ENCODE data around the gene BEND6.
"Not testable (repeated sequence)": the region's sequence is repeated elsewhere in the genome, so short reads cannot be mapped to it uniquely, and the experiment has no call there.

The BEND6 gene

GRCh38 chr6:56995347-56995902 lies 40.5 kb downstream of the BEND6 start:
- Histone ChIP-seq H3K36me3 (replicated peaks; ENCODE audit: low read depth, low read length) (no peaks in the 10 kb centered on the region), H3K9ac (ENCODE audit: low read length) (no peak overlapping the region), H4K20me1 (ENCODE audit: insufficient read depth, low read length) (no peaks in the 10 kb centered on the region), H3K9me3 (ENCODE audit: insufficient read depth, low read length) (no peaks in the 10 kb centered on the region), H3K79me2 (ENCODE audit: low read length) (no peaks in the 10 kb centered on the region), H3K4me2 (ENCODE audit: low read length) (no peak overlapping the region), H3K27ac (ENCODE audit: low read length) (no peak overlapping the region), H3K4me3 (ENCODE audit: low read length) (no peak overlapping the region), H3K27me3 (ENCODE audit: low read depth, low read length) (no peaks in the 10 kb centered on the region), H3K4me1 (ENCODE audit: low read length) (no peaks in the 10 kb centered on the region), H2AFZ (ENCODE audit: low read depth, low read length) (no peak overlapping the region)
- TF ChIP-seq CTCF (IDR thresholded peaks at IDR 0.05; ENCODE audit: low read depth, low read length), result peak; percentile 13
- no peak for TF ChIP-seq EZH2phosphoT487 (IDR thresholded peaks at IDR 0.05; ENCODE audit: low read depth)

- no peaks in the 10 kb centered on the region for H3K9me3 ChIP-seq (ENCODE audit: insufficient read depth, low read length)
- H3K4me1 ChIP-seq (ENCODE audit: low read length), result no peaks in the 10 kb centered on the region
- H3K27ac ChIP-seq (ENCODE audit: low read length), result no peak overlapping the region
- H3K4me3 ChIP-seq (ENCODE audit: low read length), result no peak overlapping the region
- H3K9ac ChIP-seq (ENCODE audit: low read length), result no peak overlapping the region
- TF ChIP-seq CTCF (IDR thresholded peaks at IDR 0.05; ENCODE audit: low read depth, low read length) (no peak), EZH2phosphoT487 (IDR thresholded peaks at IDR 0.05; ENCODE audit: low read depth) (no peak)
- no peaks in the 10 kb centered on the region for H3K27me3 ChIP-seq (ENCODE audit: low read depth, low read length)
- no peaks in the 10 kb centered on the region for H4K20me1 ChIP-seq (ENCODE audit: insufficient read depth, low read length)
- no peaks in the 10 kb centered on the region for H3K79me2 ChIP-seq (ENCODE audit: low read length)
- H2AFZ ChIP-seq (ENCODE audit: low read depth, low read length), result no peak overlapping the region
- H3K36me3 ChIP-seq (replicated peaks; ENCODE audit: low read depth, low read length), result no peaks in the 10 kb centered on the region
- no peak overlapping the region for H3K4me2 ChIP-seq (ENCODE audit: low read length)
Observed at GRCh38 chr6:56996401-56996800, 41.5 kb downstream of the BEND6 start.

GRCh38 chr6:56999049-56999448 lies 44.1 kb downstream of the BEND6 start:
- Histone ChIP-seq H4K20me1 (ENCODE audit: insufficient read depth, low read length) (no peaks in the 10 kb centered on the region), H2AFZ (ENCODE audit: low read depth, low read length) (no peak overlapping the region), H3K4me3 (ENCODE audit: low read length) (no peak overlapping the region), H3K9me3 (ENCODE audit: insufficient read depth, low read length) (no peaks in the 10 kb centered on the region), H3K27me3 (ENCODE audit: low read depth, low read length) (no peaks in the 10 kb centered on the region), H3K9ac (ENCODE audit: low read length) (no peak overlapping the region), H3K36me3 (replicated peaks; ENCODE audit: low read depth, low read length) (no peaks in the 10 kb centered on the region), H3K27ac (ENCODE audit: low read length) (no peak overlapping the region), H3K79me2 (ENCODE audit: low read length) (no peaks in the 10 kb centered on the region), H3K4me2 (ENCODE audit: low read length) (no peak overlapping the region), H3K4me1 (ENCODE audit: low read length) (no peaks in the 10 kb centered on the region)
- TF ChIP-seq EZH2phosphoT487 (IDR thresholded peaks at IDR 0.05; ENCODE audit: low read depth) (no peak), CTCF (IDR thresholded peaks at IDR 0.05; ENCODE audit: low read depth, low read length) (no peak)

GRCh38 chr6:56999748-57000147 lies 44.8 kb downstream of the BEND6 start:
- H3K9ac ChIP-seq (ENCODE audit: low read length); H3K79me2 ChIP-seq (ENCODE audit: low read length); H3K36me3 ChIP-seq (replicated peaks; ENCODE audit: low read depth, low read length); H3K9me3 ChIP-seq (ENCODE audit: insufficient read depth, low read length); H4K20me1 ChIP-seq (ENCODE audit: insufficient read depth, low read length); H3K4me3 ChIP-seq (ENCODE audit: low read length); H3K27ac ChIP-seq (ENCODE audit: low read length); H3K4me1 ChIP-seq (ENCODE audit: low read length); H3K4me2 ChIP-seq (ENCODE audit: low read length); H3K27me3 ChIP-seq (ENCODE audit: low read depth, low read length); H2AFZ ChIP-seq (ENCODE audit: low read depth, low read length): not testable (repeated sequence)

GRCh38 chr6:57002197-57002596 lies 47.3 kb downstream of the BEND6 start:
- no peaks in the 10 kb centered on the region for H3K9me3 ChIP-seq (ENCODE audit: insufficient read depth, low read length)
- TF ChIP-seq EZH2phosphoT487 (IDR thresholded peaks at IDR 0.05; ENCODE audit: low read depth) (no peak), CTCF (IDR thresholded peaks at IDR 0.05; ENCODE audit: low read depth, low read length) (no peak)
- H3K9ac ChIP-seq (ENCODE audit: low read length), result no peak overlapping the region
- no peaks in the 10 kb centered on the region for H4K20me1 ChIP-seq (ENCODE audit: insufficient read depth, low read length)
- no peaks in the 10 kb centered on the region for H3K27me3 ChIP-seq (ENCODE audit: low read depth, low read length)
- H3K79me2 ChIP-seq (ENCODE audit: low read length), result no peaks in the 10 kb centered on the region
- no peak overlapping the region for H2AFZ ChIP-seq (ENCODE audit: low read depth, low read length)
- H3K4me1 ChIP-seq (ENCODE audit: low read length), result no peaks in the 10 kb centered on the region
- no peak overlapping the region for H3K27ac ChIP-seq (ENCODE audit: low read length)
- no peaks in the 10 kb centered on the region for H3K36me3 ChIP-seq (replicated peaks; ENCODE audit: low read depth, low read length)
- no peak overlapping the region for H3K4me2 ChIP-seq (ENCODE audit: low read length)
- H3K4me3 ChIP-seq (ENCODE audit: low read length), result no peak overlapping the region
